SK-N-MC (cell line): Measurements from ENCODE around the gene TBC1D2B.

Source experiments
- EZH2 ChIP-seq: fragments of 200-600 bp; sonication (generic); IDR thresholded peaks from one replicate; pipeline ENCODE4 v1.6.1; 2017; ENCODE audit warnings: antibody characterized with exemption
- POLR2AphosphoS5 ChIP-seq: IDR thresholded peaks from 2 replicates; pipeline ENCODE4 v1.6.1; 2012; ENCODE audit warnings: mild to moderate bottlenecking, low read depth, low read length, borderline replicate concordance

GRCh38 chr15:78079298-78080087 lies 2.0 kb upstream of the TBC1D2B start:
- TF ChIP-seq POLR2AphosphoS5 (no peak), EZH2 (no peak)
